Measurements from ENCODE around the gene SNX9. TPM values are rescaled to one million over a fixed set of nuclear protein-coding genes. Genes with fewer than 3 reads are reported as not detected.
A peak's percentile ranks its signal among the peaks of the same experiment; 100 is the strongest.

SNX9 gene
- total and polyA plus RNA-seq, 12 donors = 18.8 to 39.7 (median 31.2) TPM

DNA sequence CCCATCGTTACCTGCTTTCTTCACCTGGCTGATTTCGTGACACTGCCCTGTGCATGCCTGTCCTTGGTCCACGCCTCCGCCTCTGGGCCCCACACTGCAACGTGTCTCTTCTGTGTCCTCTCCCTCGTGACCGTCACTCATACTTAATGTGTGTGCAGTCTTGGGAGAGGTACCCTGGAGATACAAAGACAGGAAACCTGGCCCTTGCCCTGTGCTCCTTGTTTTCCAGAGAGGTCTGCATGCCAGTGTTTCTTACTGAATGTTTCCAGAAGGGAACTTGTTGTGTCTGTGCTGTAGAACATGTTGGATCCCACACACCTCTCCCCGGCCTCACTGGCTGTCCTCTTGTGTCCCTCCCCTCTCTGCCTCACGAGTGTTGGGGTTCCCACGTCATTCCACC is 45.8 kb downstream of the SNX9 start:
- peak in 6 of 8 donors; percentile 19 to 59 (median 42) for ATAC-seq
- Histone ChIP-seq H3K9me3 (no peaks in the 10 kb centered on the region), H3K4me1 (peaks cover 3 to 40% (median 19%) of the 10 kb centered on the region in 9 donors), H3K27ac (peak overlapping the region in 1 of 10 donors; percentile 4), H3K27me3 (no peaks in the 10 kb centered on the region), H3K4me3 (no peak overlapping the region), H3K36me3 (peaks cover 0 to 52% (median 5%) of the 10 kb centered on the region in 9 donors)
- 74 to 79% methylated on average over 10 of the region's 10 CpGs for WGBS, 2 donors
- intact Hi-C loops (cut with DNase I) = no loop called here
- DNase-seq = no peak
- no peak for TF ChIP-seq CTCF (IDR thresholded peaks at IDR 0.05)

- no peak for DNase-seq
- Histone ChIP-seq H3K9me3 (no peaks in the 10 kb centered on the region), H3K36me3 (peaks cover 0 to 61% (median 7%) of the 10 kb centered on the region in 9 donors), H3K27ac (no peak overlapping the region), H3K27me3 (no peaks in the 10 kb centered on the region), H3K4me1 (peaks cover 3 to 33% (median 19%) of the 10 kb centered on the region in 9 donors), H3K4me3 (no peak overlapping the region)
- 90 to 93% methylated on average over 19 of the region's 19 CpGs for WGBS, 2 donors
- intact Hi-C loops (cut with DNase I) = loop anchor here in 8 of 10 donors (5.0 to 10.0 kb wide), 5 partner anchors 42 to 205 kb away; no protein-coding TSS in a partner anchor
- no peak for TF ChIP-seq CTCF (IDR thresholded peaks at IDR 0.05)
- ATAC-seq = peak in 2 of 8 donors; percentile 23 to 61
Measured at GRCh38 chr6:157869673-157870302, 46.7 kb downstream of the SNX9 start.

DNA sequence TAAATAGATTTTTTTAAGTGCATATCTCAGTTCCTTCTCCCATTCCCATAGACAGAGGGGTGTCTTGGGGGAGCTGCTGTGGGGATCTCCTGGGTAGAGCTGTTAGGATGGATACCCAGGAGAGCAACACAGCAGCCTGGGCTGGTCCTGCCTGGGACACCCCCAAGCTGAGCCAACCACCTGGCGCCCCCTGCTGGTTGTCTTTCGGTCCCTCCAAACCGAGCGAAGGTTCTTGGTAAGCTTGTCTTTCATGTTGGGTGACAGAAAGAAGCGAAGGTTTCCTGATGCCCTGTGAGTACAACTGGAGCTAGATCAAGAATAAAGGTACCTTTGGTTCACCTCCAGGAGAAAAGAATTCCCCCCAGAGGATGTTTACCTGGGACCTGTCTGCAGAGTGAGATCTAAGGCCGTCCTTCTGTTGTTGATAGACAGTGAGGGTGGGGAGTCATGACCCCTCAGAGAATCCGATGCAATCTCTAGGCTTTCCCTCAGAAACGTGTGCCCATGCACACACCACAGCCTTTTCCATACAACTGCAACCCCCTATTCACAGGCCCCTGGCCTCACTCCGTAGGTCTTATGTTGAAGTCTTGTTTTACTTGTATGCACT is 50.8 kb downstream of the SNX9 start:
- no peak overlapping the region for H3K4me3 ChIP-seq
- H3K9me3 ChIP-seq = no peaks in the 10 kb centered on the region
- DNase-seq (peak; percentile 66 to 82), ATAC-seq (peak; percentile 62 to 83 (median 72))
- H3K27me3 ChIP-seq = no peaks in the 10 kb centered on the region
- no peak overlapping the region for H3K27ac ChIP-seq
- peaks cover 0 to 93% (median 23%) of the 10 kb centered on the region in 9 donors for H3K36me3 ChIP-seq
- WGBS, 2 donors = 63% methylated on average over 9 of the region's 9 CpGs
- peaks cover 0 to 6% (median 0%) of the 10 kb centered on the region in 9 donors for H3K4me1 ChIP-seq
- TF ChIP-seq CTCF (IDR thresholded peaks at IDR 0.05) = peak; percentile 64 to 87 (median 79)
- intact Hi-C loops (cut with DNase I) = loop anchor here (1.0 to 10.0 kb wide), 8 partner anchors 47 to 209 kb away; no protein-coding TSS in a partner anchor

GRCh38 chr6:157877149-157877548 is 54.1 kb downstream of the SNX9 start:
- DNase-seq = no peak
- no peak for ATAC-seq
- H3K27me3 ChIP-seq = no peaks in the 10 kb centered on the region
- peaks cover 0 to 8% (median 0%) of the 10 kb centered on the region in 9 donors for H3K4me1 ChIP-seq
- no peak overlapping the region for H3K4me3 ChIP-seq
- 90 to 94% methylated on average over 4 of the region's 4 CpGs for WGBS, 2 donors
- H3K9me3 ChIP-seq = no peaks in the 10 kb centered on the region
- intact Hi-C loops (cut with DNase I) = loop anchor here in 5 of 10 donors (5.0 to 10.0 kb wide), 4 partner anchors 120 to 212 kb away; no protein-coding TSS in a partner anchor
- peaks cover 0 to 93% (median 18%) of the 10 kb centered on the region in 9 donors for H3K36me3 ChIP-seq
- no peak for TF ChIP-seq CTCF (IDR thresholded peaks at IDR 0.05)
- H3K27ac ChIP-seq = no peak overlapping the region

Measured in heart right ventricle (tissue), 16 donors.